Measurements from ENCODE around the gene TSPAN18.

TSPAN18 gene

DNA sequence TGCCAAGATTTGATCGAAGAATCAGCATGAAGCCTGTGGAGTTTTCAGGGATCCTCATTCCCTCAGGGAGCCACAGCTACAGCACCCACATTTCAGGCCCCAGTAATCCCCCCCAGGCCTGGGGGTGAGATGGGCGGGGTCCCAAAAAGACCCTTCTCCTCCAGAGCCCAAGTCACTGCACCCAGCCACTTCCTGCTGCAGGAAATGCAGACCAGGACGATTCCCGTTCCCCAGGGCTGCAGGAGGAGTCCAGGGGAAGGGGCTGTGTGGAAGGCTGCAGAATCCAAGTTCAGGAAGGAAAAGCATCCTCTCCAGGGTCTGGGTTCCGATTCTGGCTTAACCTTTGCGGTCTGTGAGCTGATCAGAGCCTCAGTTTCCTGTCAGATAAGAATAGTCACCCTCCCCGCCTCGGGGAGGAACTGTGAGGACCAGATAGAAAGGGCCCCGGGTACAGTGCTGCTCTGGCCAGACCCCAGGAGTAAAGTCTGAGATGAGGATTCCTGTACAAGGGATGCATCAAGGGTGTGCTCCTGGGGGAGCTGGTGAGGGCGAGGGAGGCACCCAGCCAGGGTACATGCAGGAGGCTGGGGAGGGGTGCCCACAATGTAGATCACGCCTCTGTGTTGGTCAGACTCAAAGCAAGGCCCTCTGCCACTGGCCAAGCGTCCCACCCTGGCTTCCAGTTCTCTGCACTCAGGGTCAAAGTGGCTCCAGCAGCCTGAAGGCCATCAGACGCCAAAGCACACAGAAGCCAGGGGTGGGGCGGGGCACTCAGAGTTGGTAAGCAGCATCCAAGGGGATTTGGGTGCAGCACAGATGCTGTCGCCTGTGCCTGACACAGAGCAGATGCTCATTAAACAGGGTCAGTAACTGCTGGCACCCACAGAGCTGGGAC is 254.0 kb downstream of the TSPAN18 start:
- no peak overlapping the region for H3K27ac Mint-ChIP-seq
- peaks cover 7% of the 10 kb centered on the region for H3K4me1 Mint-ChIP-seq
- no peaks in the 10 kb centered on the region for H3K36me3 Mint-ChIP-seq
- DNase-seq, result peak; percentile 18
- no peak overlapping the region for H3K4me3 Mint-ChIP-seq
- CTCF ChIA-PET, result interaction anchor here (1.1 to 3.3 kb wide), 2 partner anchors 122 to 124 kb away, joined by 3 to 11 read pairs; no protein-coding TSS in a partner anchor
- peaks cover 9% of the 10 kb centered on the region for H3K27me3 Mint-ChIP-seq
- no peaks in the 10 kb centered on the region for H3K9me3 Mint-ChIP-seq
